Heart left ventricle (tissue), 13 donors: ENCODE data around the gene ADCY7.

ENCODE experiments used
- POLR2A ChIP-seq, 2 donors: fragments of 450-650 bp; IDR thresholded peaks; one replicate each; pipeline ENCODE4 v1.6.1; 2017; ENCODE audit warnings: antibody characterized with exemption in 2 of 2, mild to moderate bottlenecking in 2 of 2, moderate library complexity in 2 of 2
- TF ChIP-seq, protein P1 (sequence below), 12 donors: fragments of 200-600 bp; sonication (generic) in 4 of 12; IDR thresholded peaks; one replicate each; pipeline versions ENCODE4 v1.5.0 to v1.8.0; 2018 to 2022; ENCODE audit warnings: antibody characterized with exemption in 12 of 12, mild to moderate bottlenecking in 5 of 12
- donor health status: ischemic (EF 13 %, LVEDD 7.1; RV severe dilation, severe dysfunction).
- donor health status: DM: no; HTN: yes; CAD: no.
- donor health status: DM: no; HTN: no; CAD: no.
- donor health status: ischemic (EF 25% LVEDD 6.9; RV normal size, moderate dysfunction).
- donor health status: ischemic (EF 25% LVEDD 5.7; RV mildly dilated, moderate dysfunction).
- donor health status: ischemic (EF 35%, LVEDD 5.7; RV mildly dilated, moderate dysfunction).
- donor health status: nonischemic (EF 11% LVEDD 7.7; RV severe dilation, severe dysfunction).
- donor health status: DM: yes; HTN: yes; CAD: no.
- donor health status: PGD.
- donor health status: ischemic (EF 29% LVEDD 5.4; RV normal size, mild dysfunction).
- donor health status: nonischemic (EF 23%, LVEDD 6.1; RV moderate dilation, normal function).

DNA sequence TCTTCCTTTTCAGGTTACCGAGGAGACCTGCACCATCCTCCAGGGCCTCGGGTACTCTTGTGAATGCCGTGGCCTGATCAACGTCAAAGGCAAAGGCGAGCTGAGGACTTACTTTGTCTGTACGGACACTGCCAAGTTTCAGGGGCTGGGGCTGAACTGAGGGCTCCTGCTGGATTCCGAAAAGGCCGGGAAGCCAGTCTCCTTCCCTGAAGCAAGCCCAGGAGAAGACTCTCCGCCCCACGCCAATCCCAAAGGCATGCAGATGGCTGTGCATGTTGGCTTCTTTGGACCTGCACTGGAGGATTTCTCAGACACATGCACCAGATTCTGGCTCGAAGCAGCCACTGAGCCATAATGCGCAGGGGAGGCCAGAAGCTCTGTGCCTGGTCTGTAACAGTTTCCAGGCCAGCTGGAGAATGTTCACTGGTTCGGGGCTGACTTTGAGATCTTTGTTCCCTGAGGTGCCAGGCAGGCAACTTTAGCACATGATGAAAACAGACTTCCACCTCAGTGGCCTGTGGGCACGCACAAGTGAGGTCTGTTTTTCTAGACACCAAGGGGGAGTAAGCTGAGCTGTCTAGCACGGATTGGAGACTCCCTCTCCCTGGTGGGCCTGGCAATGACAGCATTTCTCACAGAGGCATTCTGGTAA lies 49.1 kb downstream of the ADCY7 start:
- TF ChIP-seq, protein P1, sequence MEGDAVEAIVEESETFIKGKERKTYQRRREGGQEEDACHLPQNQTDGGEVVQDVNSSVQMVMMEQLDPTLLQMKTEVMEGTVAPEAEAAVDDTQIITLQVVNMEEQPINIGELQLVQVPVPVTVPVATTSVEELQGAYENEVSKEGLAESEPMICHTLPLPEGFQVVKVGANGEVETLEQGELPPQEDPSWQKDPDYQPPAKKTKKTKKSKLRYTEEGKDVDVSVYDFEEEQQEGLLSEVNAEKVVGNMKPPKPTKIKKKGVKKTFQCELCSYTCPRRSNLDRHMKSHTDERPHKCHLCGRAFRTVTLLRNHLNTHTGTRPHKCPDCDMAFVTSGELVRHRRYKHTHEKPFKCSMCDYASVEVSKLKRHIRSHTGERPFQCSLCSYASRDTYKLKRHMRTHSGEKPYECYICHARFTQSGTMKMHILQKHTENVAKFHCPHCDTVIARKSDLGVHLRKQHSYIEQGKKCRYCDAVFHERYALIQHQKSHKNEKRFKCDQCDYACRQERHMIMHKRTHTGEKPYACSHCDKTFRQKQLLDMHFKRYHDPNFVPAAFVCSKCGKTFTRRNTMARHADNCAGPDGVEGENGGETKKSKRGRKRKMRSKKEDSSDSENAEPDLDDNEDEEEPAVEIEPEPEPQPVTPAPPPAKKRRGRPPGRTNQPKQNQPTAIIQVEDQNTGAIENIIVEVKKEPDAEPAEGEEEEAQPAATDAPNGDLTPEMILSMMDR (IDR thresholded peaks at IDR 0.05) = no peak
- TF ChIP-seq POLR2A (IDR thresholded peaks at IDR 0.05) = no peak
